NCI-H345 treated with DMSO at 0.1 percent for 48 hours (cell line): ENCODE data around the gene GPR84.

Experiments
- DNase-seq: peaks from one replicate; lab custom pipeline; 2025; ENCODE audit not compliant: unreplicated experiment; lab: John Stamatoyannopoulos, UW

The GPR84 gene

DNA sequence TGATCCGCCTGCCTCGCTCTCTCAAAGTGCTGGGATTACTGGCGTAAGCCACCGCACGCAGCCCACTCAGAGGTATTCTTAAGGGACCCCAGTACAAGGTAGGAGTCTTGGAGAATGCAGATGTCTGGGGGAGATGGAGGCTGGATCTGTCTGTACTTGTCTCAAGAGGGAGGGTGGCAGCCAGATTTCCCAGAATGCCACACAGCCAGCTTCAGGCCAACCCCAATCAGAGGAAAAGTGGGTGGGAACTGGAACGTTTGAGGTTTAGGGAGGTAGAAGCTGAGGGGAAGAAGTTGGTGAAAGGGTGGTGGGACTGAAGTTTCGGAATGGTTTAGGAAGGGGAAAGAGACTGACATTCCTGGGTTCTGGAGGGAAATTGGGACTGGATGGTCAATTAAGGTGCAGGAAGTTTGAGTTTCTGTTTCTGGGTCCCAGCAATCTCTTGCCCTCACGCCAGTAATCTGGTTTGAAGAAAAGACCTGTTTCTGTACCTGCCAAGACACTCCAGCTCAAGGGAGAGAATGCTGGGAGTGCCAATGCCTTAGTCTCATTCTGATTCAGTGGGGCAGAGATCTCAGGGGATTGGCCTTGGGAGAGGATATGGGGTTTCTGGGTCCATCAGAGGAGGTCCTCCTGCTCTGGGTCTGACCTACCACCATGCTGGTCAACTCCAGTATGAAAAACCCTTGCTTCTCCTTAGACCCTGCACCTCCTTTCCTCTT lies 28.4 kb upstream of the GPR84 start:
- DNase-seq = no peak

DNA sequence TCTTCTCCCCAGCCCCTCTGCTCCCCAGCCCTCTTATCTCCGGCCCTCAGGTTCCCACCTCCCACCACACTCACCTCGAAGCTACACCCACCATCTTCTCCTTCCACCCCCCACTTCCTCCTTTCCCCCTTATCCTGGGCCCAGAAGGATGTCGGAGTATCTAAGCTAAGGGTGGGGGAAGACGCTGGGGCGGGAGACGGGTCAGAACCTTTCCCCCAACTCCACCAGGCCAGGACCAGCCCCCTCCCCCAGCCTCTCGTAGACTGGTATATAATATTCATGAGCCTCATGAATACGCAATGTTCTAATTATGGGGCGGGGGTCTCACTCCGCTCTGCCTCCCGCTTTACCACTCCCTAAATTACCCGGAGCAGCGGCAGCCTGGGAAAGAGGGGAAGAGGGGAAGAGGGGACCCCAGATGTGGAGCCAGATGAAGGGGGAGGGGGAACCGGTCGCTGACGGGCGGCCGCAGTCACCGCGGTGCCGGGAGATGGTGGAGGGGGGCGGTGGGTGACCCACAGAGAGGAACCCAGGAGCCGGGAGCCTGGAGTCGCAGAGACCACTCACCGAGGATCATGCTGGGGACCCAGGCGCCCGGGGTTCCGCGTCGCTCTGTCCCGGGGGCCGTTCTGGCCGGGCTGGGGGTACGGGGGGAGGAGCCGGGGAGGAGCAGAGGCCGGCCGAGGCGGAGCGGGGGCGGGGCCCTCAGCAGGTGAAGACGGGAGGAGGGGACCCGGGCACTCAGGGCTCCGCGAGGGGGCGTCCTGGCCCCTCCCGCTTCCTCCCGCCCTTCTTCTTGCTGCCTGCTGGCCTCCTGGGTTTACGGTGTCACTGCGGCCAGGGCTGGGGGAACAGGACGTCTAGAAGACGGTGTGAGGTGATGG lies 26.6 kb upstream of the GPR84 start:
- peak; percentile 73 for DNase-seq

DNA sequence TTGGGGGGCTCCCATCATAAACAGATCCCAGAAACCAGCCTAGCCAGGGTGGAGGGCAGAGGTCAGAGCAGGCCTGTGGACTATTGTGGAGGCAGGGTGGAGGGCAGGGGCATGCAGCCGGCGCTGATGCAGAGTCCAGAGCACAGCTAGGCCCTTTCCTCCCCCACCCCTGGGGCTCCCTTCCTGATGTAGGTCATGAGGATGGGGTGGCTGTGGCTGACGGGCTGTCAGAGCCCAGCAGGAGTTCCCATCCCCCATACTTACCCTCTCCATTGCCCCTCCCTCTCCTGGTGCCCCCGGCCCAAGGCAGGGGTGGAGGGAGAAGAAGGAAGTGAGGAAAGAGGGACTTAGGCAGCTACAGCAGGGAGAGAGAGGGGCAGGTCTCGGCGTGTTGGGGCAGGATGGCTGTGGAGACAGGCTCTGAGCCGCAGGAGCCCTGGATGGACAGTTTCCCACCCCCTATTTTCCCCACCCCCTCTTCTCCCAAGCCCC lies 25.9 kb upstream of the GPR84 start:
- no peak for DNase-seq

DNA sequence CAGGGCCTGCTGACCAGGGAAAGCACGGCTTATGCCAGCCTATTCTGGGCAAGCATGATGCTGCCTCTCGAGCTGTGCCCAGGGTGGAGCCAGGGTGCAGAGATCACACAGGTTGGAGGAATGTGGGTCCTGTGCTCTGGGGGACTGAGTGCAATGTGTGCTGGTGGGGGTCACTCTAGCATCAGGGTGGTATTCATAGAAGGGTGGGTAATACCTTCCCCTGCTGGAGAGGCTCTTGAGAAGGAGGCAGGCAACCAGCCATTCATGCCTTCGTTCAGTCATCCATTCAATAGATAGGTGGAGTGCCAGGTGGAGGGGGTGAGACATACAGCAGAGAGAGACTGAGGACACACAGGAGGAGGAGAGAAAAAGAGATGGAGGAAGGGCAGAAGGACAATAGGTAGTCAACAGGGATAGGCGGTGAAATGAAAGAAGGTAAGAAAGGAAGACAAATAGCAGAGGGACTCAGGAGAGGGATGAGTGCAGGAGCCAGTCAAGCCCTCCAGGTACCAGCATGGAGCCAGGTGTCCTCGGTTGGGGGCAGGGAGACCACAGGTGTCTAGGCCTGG lies 25.4 kb upstream of the GPR84 start:
- peak; percentile 30 for DNase-seq

DNA sequence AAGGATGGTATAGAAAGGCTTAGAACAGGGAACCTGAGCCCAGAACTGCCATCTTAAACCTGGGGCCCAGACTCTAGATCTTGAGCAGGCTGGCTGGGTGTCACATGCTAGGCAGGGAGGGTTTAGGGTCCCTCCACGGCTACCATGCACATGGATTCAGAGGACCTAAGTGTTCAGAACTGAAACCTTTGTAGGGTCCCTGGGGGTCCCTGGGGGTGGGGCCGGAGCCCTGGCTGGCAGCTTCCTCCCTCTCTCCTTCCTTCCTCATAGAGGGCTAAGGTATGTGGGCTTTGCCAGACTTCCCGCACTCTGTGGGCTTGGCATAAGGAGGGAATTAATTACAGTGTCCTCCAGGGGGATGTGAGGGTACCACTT lies 24.8 kb upstream of the GPR84 start:
- no peak for DNase-seq

DNA sequence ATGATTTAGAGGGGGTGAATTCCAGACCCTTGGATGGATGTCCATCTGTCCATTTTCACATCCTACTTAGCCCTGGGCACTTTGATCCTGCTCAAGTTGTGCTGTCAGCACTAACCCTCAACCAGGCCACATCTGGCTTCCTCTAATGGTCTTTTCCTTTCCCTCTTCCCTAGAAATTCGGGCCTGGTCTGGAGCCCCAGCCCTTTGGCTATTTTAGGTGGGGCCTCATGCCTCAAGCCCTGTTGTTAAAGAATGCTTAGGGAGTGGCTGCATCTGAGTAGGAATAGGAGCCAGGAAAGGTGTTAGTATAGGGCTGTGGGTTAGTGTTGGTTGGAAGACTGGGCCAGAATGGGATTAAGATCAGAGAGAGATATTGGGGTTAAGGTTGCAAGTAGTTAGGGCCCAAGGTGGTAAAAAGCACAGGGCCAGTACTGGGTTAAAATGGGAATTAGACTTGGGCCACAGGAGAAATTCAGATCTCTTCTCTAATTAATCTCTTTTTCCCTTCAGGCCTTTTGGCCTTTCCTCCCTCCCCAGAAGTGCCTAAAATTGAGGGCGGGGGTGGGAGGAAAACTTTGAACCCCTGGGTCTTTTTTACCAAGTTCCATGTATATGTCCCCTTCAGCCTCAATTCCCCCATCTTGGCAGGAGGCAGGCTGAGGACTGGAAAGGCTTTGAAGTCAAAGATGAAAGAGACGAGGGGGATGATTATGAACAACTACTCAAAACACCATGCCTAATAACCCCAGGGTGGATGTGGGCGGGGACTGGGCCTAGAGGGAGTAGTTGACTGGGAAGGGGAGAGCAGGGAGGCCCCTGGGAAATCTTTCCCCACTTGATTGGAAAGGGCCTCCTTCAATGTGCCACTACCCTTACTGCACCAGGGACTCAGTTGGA lies 24.2 kb upstream of the GPR84 start:
- no peak for DNase-seq

DNA sequence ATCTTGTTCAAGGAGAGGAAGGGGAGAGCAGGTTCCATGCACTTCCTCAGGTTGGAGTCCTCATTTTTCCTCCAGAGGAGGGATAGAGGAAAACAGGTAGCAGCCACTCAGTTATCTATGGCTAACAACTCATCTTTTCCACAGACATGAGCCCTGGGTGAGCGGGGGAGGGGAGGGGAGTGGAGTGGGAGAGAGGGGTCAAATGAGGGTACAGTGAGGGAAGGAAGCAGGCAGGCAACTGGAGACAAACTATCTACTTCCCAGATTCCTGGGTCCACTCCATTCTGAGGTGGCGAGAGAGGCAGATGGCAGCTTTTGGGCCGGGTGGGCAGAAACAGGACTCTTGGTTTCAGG lies 22.8 kb upstream of the GPR84 start:
- no peak for DNase-seq

DNA sequence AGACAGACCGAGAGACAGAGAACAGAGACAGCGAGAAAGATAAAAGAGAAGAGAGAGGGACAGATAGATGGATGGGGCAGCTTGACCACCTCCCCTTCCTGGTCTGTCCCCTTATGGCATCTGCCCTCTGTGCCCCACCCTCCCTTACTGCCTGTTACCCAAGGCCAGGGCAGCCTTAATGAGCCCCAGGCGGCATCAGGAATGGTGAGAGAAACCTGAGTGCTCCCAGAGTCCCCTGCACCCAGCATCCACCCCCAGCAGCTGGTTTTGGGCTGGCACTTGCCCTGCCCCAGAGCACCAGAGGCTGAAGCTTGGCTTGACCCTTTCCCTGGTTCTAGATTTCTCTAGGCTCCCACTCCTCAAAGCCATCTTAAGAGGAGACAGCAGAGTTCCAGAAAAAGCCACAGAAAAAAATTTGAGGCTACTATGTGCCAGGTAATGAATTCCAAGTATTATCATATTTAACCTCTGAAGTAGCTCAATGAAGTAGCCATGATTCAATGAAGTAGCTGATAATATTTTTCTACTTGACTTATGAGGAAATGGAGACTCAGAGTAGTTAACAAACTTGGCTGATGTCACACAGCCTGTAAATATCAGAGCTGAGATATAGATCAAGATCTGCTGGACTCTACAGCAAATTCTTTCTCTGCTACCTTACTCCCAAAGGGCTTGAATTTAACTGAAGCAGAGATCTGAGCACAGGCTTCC lies 22.3 kb upstream of the GPR84 start:
- no peak for DNase-seq

DNA sequence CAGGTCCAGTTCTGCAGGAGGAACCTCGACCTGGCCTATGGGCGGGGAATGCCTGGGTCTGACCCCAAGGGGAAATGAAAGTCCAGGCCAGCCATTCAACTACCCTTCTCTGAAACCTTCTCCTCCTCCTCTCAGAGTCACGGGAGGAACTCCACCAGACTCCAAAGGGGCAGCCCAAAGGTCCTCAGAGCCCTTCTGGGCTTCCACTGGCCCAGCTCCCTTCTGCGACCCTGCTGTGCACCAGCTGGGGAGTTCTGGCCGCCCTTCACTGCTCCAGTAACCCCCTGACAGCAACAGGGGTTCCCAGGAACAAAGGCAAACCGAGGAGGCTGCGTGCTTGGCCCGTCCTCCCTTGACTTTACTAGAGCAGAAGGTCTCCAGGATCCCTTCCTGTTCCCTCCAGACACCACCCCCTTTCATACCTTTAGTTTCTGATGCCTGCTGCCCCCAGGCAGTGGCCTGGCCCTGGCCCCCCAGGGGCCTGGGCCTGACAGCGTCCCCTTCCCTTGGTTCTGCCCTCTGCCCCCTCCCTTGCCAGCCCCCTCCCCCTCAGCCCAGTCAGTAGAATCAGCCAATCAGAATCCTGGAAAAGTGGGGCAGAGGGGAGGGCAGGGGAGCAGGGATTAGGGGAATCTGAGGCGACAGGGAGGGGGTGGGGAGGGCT lies 21.1 kb upstream of the GPR84 start:
- DNase-seq = no peak

DNA sequence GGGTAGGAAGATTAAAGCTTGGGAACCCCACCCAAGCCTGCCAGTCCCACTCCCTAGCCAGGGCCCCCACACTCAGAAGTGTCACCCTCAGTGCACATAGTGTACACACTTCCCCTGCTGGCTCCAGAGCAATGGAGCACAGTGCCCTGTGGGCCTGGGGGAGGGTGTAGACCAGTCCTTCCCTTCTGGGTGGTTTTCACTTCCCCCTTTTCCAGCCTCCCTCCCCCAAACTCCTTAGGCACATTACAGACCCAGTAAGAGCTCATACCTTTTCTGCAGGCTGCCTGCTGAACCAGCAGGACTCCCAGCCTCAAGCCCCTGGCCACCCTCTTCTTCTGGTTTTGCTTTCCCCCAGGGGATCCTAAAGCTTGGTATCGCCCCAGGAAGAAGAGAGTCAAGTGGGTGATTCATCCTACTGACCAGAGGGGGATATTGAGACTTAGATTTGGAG lies 20.3 kb upstream of the GPR84 start, which contains the start of gene ZNF385A:
Gene ZNF385A (minus strand): TSS at position 143 of the 451 bp plus-strand sequence. CDS start 219 bp downstream, outside the sequence.
- DNase-seq = no peak

DNA sequence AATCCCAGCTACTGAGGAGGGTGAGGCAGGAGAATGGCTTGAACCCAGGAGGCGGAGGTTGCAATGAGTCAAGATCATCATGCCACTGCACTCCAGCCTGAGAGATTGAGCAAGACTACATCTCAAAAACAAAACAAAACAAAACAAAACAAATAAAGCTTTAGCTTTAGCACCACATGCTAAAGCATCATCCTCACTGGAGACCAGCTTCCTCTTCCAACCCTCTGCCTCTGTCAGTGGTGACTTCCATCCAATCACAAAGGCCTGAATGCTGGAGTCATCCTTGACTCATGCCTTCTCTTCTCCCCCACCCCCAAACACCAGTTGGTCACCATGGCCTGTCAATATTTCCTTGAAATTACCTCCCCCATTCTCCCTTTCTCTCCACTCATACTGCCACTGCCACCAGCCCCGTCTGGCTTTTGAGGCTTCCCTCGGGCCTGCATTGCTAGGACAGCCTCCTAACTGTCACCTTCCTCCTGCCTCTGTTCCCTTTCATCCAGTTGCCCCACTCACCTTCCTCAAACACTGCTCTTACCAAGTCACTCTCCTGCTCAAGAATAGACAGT lies 18.8 kb upstream of the GPR84 start:
- DNase-seq = no peak

DNA sequence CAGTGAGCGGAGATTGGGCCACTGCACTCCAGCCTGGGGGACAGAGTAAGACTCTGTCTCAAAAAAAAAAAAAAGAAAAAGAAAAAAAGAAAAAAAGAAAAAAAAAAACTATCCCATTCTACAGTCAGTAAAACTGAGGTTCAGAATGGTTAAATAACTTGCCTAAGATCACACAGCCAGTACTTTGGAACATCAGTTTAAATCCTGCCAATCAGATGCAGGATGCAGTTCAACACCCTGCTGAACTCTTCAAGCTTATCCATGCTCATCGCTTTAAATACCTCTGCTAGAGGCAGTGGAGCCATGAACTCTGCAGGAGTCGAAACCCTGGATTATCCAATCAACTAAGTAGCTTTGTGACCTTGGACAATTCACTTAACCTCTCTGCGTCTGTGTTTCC lies 16.9 kb upstream of the GPR84 start:
- no peak for DNase-seq

DNA sequence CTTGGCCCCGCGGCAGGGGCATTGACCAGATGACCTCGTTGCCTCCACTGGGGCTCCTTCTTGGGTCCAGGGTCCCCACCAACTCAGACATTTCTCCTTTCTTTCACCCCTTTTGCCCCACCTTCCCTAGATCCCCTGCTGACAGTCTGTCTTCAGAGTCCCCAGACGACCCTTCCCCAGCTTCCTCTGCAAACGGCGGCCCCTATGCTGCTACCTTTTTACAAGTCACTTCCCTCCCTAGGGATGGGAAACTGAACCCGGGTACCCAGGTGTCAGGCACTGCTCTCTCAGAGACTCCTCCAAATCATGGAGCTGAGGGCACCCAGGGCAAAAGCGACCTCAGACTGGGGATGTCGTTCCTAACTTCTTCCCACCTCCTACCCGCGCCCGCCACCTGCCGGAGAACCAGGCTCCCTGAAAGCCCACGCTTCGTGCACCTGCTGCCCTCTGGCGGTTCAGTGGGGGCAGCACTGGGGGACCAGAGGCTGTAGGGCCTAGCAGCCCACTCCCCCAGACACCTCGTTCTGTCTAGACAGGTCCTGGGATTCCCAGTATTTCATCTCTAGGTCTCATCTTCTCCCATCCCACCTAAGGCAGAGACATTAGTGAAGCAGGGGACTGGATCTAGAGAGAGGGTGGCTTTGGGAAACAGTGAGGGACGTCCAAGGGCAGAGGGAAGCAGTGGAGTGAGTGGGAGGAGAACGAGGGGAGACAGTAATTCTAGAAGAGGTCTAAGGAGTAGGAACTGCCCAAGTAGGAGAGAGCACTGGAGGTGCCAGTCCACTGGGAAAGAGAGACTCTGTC lies 15.3 kb upstream of the GPR84 start:
- DNase-seq = peak; percentile 67

DNA sequence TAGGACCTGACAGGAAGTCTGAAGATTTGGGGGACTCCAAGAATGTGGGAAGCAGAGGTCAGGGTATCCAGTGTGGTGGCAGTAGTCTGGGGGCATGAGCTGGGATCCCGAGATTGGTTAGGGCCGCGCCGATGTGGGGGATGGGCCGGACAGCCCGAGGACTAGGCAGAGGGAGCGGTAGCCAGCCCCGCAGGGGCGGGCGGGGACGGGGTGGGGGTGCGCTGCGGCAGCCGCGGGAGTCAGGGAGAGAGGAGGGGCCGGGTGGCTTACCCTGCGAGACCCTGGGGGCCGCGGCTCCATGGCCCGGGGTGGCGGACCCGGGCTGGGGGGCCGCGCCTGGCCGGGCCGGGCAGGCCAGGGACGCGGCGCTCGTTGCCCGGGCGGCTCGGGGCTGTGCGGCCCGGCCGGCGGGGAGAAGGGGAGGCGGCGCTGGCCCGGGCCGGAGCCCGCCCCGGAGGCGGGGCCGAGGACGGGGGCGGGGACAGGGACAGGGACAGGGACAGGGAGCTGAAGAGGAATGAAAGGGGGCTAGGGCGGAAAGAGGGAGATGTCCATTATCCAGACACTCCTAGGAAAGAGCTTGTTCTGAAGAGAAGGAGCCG lies 14.6 kb upstream of the GPR84 start:
- DNase-seq = no peak

DNA sequence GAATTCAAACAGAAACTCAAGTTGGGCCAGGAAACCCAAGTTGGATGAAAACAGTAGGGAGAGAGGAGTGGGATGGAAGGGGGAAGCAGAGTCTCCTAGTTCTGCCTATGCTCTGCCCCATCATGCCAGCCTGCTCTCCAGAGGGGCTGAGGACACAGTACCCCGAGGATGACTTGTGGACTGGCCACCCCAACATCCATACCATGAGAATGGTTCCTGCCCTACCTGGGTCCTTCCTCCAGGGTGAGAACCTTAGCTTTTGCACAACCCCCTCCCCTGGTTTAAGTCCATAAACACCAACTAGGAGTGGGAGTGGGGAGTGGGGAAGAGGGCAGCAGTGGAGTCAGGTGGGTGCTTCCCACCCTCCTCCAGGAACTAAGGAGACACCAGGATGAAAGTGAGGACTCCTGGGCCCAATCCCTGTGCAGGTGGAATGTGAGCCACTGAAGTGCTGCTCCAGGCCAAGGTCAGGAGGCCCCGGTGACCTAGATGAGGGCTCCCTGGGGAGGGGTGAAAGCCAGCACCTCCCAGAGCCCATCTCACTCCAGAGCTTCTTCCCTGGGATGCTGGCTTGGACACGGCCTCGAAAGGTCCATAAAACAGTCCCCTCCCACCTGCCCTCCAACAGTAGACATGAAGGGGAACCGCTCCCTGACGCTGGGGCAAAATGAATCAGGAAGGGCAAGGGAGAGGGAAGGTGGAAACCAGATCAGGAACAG lies 13.7 kb upstream of the GPR84 start:
- no peak for DNase-seq

DNA sequence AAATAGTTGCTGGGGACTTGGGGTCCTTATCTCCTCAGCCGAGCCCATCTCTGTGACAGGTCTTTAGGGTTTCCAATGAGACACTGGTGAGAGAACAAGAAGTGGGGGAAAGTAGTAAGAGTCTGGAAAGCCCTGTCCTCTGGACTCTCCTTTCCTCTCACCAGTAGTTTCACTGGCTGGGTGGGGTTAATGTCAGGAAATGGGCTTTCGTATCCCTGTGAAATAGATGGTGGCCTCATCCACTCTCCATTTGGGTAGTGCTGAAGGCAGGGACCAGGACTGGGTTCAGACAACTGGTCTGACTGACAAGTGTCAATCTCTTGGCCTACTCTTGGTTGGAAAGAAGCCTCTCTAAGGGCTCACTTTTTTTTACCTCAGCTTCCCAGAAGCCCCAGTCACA lies 12.7 kb upstream of the GPR84 start:
- no peak for DNase-seq

DNA sequence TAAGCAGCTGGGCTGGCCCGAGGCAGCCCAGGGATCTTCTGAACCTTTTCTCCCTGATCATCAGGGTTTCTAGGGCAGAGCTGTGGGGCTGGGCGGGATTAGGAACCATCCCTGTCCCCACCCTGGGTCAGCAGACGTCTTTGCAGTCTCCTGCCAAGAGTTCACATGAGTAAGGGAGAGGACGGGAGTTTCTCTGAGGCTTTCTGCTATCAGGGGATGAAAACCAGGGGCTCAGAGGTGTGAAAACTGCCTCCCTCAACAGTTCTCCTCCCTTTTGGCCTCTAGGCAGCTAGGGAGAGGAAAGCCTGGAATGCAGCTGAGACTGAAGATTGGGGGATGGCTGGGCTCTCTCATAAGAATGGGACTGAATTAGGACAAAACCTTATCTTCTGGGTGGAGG lies 12.3 kb upstream of the GPR84 start:
- no peak for DNase-seq

DNA sequence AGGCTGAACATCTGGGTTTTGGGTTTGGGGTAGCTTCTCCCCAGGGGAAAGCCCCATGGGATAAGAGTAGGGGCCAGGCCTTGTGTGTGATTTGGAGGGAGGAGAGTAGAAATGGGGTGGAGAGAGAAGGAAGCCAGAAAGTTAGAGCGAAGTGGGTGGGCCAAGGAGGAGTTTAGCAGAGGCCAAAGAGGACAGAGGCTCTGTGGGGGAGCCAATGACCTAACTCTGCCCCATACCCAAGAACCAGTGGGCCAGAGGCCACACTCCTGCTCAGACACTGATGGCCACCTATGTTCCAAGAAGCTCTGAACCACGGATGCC lies 10.9 kb upstream of the GPR84 start:
- no peak for DNase-seq
